HepG2 (cell line): Measurements from ENCODE around the gene ITSN2. TPM values are rescaled to one million over a fixed set of nuclear protein-coding genes. Genes with fewer than 3 reads are reported as not detected.

ENCODE experiments used
- GATAD2A ChIP-seq: IDR thresholded peaks from 2 replicates; pipeline ENCODE4 v1.6.1; 2016
- HHEX ChIP-seq: IDR thresholded peaks from 2 replicates; pipeline ENCODE4 v1.6.1; 2016; ENCODE audit warnings: control low read depth
- ISL2 ChIP-seq: sonication (generic); formaldehyde crosslinking; IDR thresholded peaks from 2 replicates; pipeline ENCODE4 v1.5.0; 2020; ENCODE audit warnings: missing genetic modification reagents
- MEF2D ChIP-seq: sonication (generic); formaldehyde crosslinking; IDR thresholded peaks from 2 replicates; pipeline ENCODE4 v1.5.1; 2020; ENCODE audit warnings: mild to moderate bottlenecking, missing genetic modification reagents
- NR2F6 ChIP-seq, 2 experiments: IDR thresholded peaks; 2 replicates each; pipeline ENCODE4 v1.6.1; 2016; ENCODE audit warnings: antibody characterized with exemption in 1 of 2, mild to moderate bottlenecking in 1 of 2
- PRPF4 ChIP-seq: fragments of 200-400 bp; formaldehyde crosslinking; IDR thresholded peaks from 2 replicates; pipeline ENCODE4 v1.6.1; 2016; ENCODE audit warnings: low read length, low read depth; ENCODE audit not compliant: poor library complexity, severe bottlenecking
- ZMYM4 ChIP-seq: sonication (generic); formaldehyde crosslinking; IDR thresholded peaks from 2 replicates; pipeline ENCODE4 v1.8.1; 2023; ENCODE audit warnings: mild to moderate bottlenecking, missing genetic modification reagents
- ZNF552 ChIP-seq: sonication (generic); formaldehyde crosslinking; IDR thresholded peaks from 2 replicates; pipeline ENCODE4 v1.9.0; 2022; ENCODE audit warnings: missing genetic modification reagents, mild to moderate bottlenecking, borderline replicate concordance
- ZNF607 ChIP-seq: sonication (generic); formaldehyde crosslinking; IDR thresholded peaks from 2 replicates; pipeline ENCODE4 v1.5.1; 2020; ENCODE audit warnings: missing genetic modification reagents, mild to moderate bottlenecking, borderline replicate concordance
- polyA plus RNA-seq, 8 experiments: library from polyadenylated mRNA; depleted of rRNA in 3 of 8; stranded (reverse) in 7 of 8; unstranded in 1 of 8; fragments of >200 nt; fragmentation: Illumina TruSeq in 4 of 8; extraction: Trizol in 4 of 8; gene quantifications; 2 replicates each; pipeline versions ENCODE4 v1.2.1 to v1.2.3, GENCODE V29; 2011 to 2016; ENCODE audit warnings: low read depth in 4 of 8, missing spikeins in 1 of 8, mixed read lengths in 1 of 8; ENCODE audit not compliant: insufficient read depth in 1 of 8
- total RNA-seq, 5 experiments: library from RNA; depleted of rRNA; stranded (reverse); fragments of >200 nt; fragmentation: Illumina TruSeq; extraction: Trizol; gene quantifications; 2 replicates each; pipeline ENCODE4 v1.2.3, GENCODE V29; 2016; ENCODE audit warnings: low read depth in 1 of 5
- TF ChIP-seq, protein P1 (sequence below): sonication (generic); formaldehyde crosslinking; IDR thresholded peaks from 2 replicates; pipeline ENCODE4 v1.4.0; 2020; ENCODE audit warnings: missing genetic modification reagents
- TF ChIP-seq, protein P2 (sequence below): sonication (generic); formaldehyde crosslinking; IDR thresholded peaks from 2 replicates; pipeline ENCODE4 v1.4.0; 2020; ENCODE audit warnings: mild to moderate bottlenecking, missing genetic modification reagents, borderline replicate concordance
- TF ChIP-seq, protein P3 (sequence below): sonication (generic); formaldehyde crosslinking; IDR thresholded peaks from 2 replicates; pipeline ENCODE4 v1.5.1; 2020; ENCODE audit warnings: mild to moderate bottlenecking, moderate library complexity, missing genetic modification reagents
- TF ChIP-seq, protein P4 (sequence below): sonication (generic); formaldehyde crosslinking; IDR thresholded peaks from 2 replicates; pipeline ENCODE4 v1.4.0; 2020; ENCODE audit warnings: missing genetic modification reagents, borderline replicate concordance
- TF ChIP-seq, protein P5 (sequence below): sonication (generic); formaldehyde crosslinking; IDR thresholded peaks from 2 replicates; pipeline ENCODE4 v1.8.1; 2023; ENCODE audit warnings: mild to moderate bottlenecking, inconsistent platforms, moderate library complexity, missing genetic modification reagents, borderline replicate concordance

The ITSN2 gene
- total and polyA plus RNA-seq, 2 of the 13 experiments (the other 11 are each of a cell fraction or from before 2014, with no cell fraction given) = 26.0 to 26.6 TPM

DNA sequence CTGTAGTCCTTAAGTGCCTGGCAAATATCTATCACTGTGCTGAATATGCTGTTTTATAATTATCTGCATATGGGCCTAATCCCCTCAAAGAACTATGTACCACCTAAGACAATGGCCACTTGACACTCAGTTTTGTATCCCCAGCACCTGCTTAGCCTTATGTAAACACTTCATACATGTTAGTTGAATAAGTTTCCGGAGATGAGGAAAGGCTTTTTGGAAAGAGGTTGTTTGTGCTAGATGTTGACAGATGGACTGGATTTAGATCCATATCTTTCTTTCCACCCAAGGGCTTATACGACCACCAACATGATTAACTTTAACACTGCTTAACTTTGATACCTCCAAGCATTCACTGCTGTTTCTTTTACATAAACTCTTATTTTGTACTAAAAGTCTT lies 122.2 kb downstream of the ITSN2 start (continued):
- TF ChIP-seq, protein P1, sequence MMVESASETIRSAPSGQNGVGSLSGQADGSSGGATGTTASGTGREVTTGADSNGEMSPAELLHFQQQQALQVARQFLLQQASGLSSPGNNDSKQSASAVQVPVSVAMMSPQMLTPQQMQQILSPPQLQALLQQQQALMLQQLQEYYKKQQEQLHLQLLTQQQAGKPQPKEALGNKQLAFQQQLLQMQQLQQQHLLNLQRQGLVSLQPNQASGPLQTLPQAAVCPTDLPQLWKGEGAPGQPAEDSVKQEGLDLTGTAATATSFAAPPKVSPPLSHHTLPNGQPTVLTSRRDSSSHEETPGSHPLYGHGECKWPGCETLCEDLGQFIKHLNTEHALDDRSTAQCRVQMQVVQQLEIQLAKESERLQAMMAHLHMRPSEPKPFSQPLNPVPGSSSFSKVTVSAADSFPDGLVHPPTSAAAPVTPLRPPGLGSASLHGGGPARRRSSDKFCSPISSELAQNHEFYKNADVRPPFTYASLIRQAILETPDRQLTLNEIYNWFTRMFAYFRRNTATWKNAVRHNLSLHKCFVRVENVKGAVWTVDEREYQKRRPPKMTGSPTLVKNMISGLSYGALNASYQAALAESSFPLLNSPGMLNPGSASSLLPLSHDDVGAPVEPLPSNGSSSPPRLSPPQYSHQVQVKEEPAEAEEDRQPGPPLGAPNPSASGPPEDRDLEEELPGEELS (CRISPR knock-in tag) = peak; percentile 60
- peak; percentile 77 for TF ChIP-seq HHEX (CRISPR knock-in tag)
- peak; percentile 68 for TF ChIP-seq GATAD2A (CRISPR knock-in tag)
- no peak for TF ChIP-seq PRPF4
- TF ChIP-seq, protein P2, sequence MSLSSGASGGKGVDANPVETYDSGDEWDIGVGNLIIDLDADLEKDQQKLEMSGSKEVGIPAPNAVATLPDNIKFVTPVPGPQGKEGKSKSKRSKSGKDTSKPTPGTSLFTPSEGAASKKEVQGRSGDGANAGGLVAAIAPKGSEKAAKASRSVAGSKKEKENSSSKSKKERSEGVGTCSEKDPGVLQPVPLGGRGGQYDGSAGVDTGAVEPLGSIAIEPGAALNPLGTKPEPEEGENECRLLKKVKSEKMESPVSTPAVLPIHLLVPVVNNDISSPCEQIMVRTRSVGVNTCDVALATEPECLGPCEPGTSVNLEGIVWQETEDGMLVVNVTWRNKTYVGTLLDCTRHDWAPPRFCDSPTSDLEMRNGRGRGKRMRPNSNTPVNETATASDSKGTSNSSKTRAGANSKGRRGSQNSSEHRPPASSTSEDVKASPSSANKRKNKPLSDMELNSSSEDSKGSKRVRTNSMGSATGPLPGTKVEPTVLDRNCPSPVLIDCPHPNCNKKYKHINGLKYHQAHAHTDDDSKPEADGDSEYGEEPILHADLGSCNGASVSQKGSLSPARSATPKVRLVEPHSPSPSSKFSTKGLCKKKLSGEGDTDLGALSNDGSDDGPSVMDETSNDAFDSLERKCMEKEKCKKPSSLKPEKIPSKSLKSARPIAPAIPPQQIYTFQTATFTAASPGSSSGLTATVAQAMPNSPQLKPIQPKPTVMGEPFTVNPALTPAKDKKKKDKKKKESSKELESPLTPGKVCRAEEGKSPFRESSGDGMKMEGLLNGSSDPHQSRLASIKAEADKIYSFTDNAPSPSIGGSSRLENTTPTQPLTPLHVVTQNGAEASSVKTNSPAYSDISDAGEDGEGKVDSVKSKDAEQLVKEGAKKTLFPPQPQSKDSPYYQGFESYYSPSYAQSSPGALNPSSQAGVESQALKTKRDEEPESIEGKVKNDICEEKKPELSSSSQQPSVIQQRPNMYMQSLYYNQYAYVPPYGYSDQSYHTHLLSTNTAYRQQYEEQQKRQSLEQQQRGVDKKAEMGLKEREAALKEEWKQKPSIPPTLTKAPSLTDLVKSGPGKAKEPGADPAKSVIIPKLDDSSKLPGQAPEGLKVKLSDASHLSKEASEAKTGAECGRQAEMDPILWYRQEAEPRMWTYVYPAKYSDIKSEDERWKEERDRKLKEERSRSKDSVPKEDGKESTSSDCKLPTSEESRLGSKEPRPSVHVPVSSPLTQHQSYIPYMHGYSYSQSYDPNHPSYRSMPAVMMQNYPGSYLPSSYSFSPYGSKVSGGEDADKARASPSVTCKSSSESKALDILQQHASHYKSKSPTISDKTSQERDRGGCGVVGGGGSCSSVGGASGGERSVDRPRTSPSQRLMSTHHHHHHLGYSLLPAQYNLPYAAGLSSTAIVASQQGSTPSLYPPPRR (CRISPR knock-in tag) = peak; percentile 86
- no peak for TF ChIP-seq ZNF607 (CRISPR knock-in tag)
- 0 out of 2 replicates have a peak, but pooled peaks have one; percentile 16 for TF ChIP-seq ISL2 (CRISPR knock-in tag)
- TF ChIP-seq, protein P3, sequence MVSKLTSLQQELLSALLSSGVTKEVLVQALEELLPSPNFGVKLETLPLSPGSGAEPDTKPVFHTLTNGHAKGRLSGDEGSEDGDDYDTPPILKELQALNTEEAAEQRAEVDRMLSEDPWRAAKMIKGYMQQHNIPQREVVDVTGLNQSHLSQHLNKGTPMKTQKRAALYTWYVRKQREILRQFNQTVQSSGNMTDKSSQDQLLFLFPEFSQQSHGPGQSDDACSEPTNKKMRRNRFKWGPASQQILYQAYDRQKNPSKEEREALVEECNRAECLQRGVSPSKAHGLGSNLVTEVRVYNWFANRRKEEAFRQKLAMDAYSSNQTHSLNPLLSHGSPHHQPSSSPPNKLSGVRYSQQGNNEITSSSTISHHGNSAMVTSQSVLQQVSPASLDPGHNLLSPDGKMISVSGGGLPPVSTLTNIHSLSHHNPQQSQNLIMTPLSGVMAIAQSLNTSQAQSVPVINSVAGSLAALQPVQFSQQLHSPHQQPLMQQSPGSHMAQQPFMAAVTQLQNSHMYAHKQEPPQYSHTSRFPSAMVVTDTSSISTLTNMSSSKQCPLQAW (CRISPR knock-in tag) = no peak
- TF ChIP-seq, protein P4, sequence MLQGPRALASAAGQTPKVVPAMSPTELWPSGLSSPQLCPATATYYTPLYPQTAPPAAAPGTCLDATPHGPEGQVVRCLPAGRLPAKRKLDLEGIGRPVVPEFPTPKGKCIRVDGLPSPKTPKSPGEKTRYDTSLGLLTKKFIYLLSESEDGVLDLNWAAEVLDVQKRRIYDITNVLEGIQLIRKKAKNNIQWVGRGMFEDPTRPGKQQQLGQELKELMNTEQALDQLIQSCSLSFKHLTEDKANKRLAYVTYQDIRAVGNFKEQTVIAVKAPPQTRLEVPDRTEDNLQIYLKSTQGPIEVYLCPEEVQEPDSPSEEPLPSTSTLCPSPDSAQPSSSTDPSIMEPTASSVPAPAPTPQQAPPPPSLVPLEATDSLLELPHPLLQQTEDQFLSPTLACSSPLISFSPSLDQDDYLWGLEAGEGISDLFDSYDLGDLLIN = no peak
- TF ChIP-seq NR2F6 (IDR thresholded peaks at IDR 0.05) = no peak
- 0 out of 2 replicates have a peak, but pooled peaks have one; percentile 11 for TF ChIP-seq NR2F6 (CRISPR knock-in tag; IDR thresholded peaks at IDR 0.05)
- no peak for TF ChIP-seq ZNF552 (CRISPR knock-in tag)
- TF ChIP-seq, protein P5, sequence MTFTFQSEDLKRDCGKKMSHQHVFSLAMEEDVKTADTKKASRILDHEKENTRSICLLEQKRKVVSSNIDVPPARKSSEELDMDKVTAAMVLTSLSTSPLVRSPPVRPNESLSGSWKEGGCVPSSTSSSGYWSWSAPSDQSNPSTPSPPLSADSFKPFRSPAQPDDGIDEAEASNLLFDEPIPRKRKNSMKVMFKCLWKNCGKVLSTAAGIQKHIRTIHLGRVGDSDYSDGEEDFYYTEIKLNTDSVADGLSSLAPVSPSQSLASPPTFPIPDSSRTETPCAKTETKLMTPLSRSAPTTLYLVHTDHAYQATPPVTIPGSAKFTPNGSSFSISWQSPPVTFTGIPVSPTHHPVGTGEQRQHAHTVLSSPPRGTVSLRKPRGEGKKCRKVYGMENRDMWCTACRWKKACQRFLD (CRISPR knock-in tag) = no peak
- TF ChIP-seq ZMYM4 (CRISPR knock-in tag) = no peak
- TF ChIP-seq MEF2D (CRISPR knock-in tag) = 0 out of 2 replicates have a peak, but pooled peaks have one; percentile 22
- TF ChIP-seq, all 625 proteins: peak for 34
